PC-3 (cell line): ENCODE measurements around the gene EXOC6B. TPM values are rescaled to one million over a fixed set of nuclear protein-coding genes. Genes with fewer than 3 reads are reported as not detected.

Experiments
- ATAC-seq: fragments of 200-7000 bp; cut with Tn5 transposase; 2 replicates; pipeline ENCODE4 v1.9.1; 2020; ENCODE audit warnings: mild to moderate bottlenecking, moderate library complexity
- BruUV-seq: library from RNA; stranded (reverse); fragments of 400-500 nt; replicated peaks from 2 replicates; lab custom pipeline; 2021; lab: Mats Ljungman, UMichigan
- CTCF ChIA-PET: fragments of 300-600 bp; sonication (Branson Sonifier 250); formaldehyde crosslinking; loops from one replicate; lab custom pipeline; 2022; ENCODE audit warnings: antibody characterized with exemption; lab: Charles Lee
- POLR2A ChIA-PET: fragments of 300-600 bp; sonication (Branson Sonifier 250); formaldehyde crosslinking; loops from one replicate; lab custom pipeline; 2022; ENCODE audit warnings: antibody characterized with exemption; ENCODE audit not compliant: unreplicated experiment; lab: Charles Lee
- DNase-seq: peaks from one replicate; pipeline ENCODE4 v3.0.0-alpha.2; 2015
- H2AFZ ChIP-seq: fragments of 300-600 bp; sonication (generic); 2 replicates; pipeline ENCODE4 v1.6.0; 2016; ENCODE audit warnings: antibody characterized with exemption, low read length
- H3F3A ChIP-seq: fragments of 300-600 bp; sonication (generic); one replicate; pipeline ENCODE4 v1.6.0; 2017; ENCODE audit warnings: antibody characterized with exemption, low read length, control low read depth, mild to moderate bottlenecking; ENCODE audit not compliant: unreplicated experiment
- H3K27ac ChIP-seq: fragments of 300-600 bp; sonication (generic); 2 replicates; pipeline ENCODE4 v1.5.1; 2016; ENCODE audit warnings: mild to moderate bottlenecking, low read length
- H3K27me3 ChIP-seq: fragments of 300-600 bp; sonication (generic); 2 replicates; pipeline ENCODE4 v1.6.1; 2016; ENCODE audit warnings: low read length, mixed read lengths
- H3K36me3 ChIP-seq: fragments of 300-600 bp; sonication (generic); 2 replicates; pipeline ENCODE4 v1.6.1; 2016; ENCODE audit warnings: low read depth, mixed run types, low read length, mixed read lengths
- H3K4me1 ChIP-seq: fragments of 300-600 bp; sonication (generic); 2 replicates; pipeline ENCODE4 v1.5.1; 2016; ENCODE audit warnings: low read length; ENCODE audit not compliant: insufficient read depth
- H3K4me2 ChIP-seq: fragments of 300-600 bp; sonication (generic); 2 replicates; pipeline ENCODE4 v1.6.0; 2016; ENCODE audit warnings: low read length
- H3K4me3 ChIP-seq: fragments of 300-600 bp; sonication (generic); 2 replicates; pipeline ENCODE4 v1.5.1; 2016; ENCODE audit warnings: mild to moderate bottlenecking, low read length, mixed read lengths
- H3K79me2 ChIP-seq: fragments of 300-600 bp; sonication (generic); 2 replicates; pipeline ENCODE4 v1.6.1; 2017; ENCODE audit warnings: low read length, mixed read lengths
- H3K9ac ChIP-seq: fragments of 300-600 bp; sonication (generic); 2 replicates; pipeline ENCODE4 v1.6.0; 2016; ENCODE audit warnings: mild to moderate bottlenecking, low read length
- H3K9me2 ChIP-seq: fragments of 300-600 bp; sonication (generic); replicated peaks from 2 replicates; pipeline ENCODE4 v1.6.1; 2016; ENCODE audit warnings: mixed run types, low read length, mixed read lengths
- H3K9me3 ChIP-seq: fragments of 300-600 bp; sonication (generic); 2 replicates; pipeline ENCODE4 v1.6.1; 2016; ENCODE audit warnings: low read length, mixed read lengths
- H4K20me1 ChIP-seq: fragments of 300-600 bp; sonication (generic); 2 replicates; pipeline ENCODE4 v1.6.1; 2016; ENCODE audit warnings: low read length, mixed read lengths
- EZH2 ChIP-seq: fragments of 300-600 bp; sonication (generic); IDR thresholded peaks from one replicate; pipeline ENCODE4 v1.6.1; 2017; ENCODE audit warnings: antibody characterized with exemption, mild to moderate bottlenecking, low read length; ENCODE audit not compliant: unreplicated experiment
- EZH2phosphoT487 ChIP-seq: fragments of 300-600 bp; sonication (generic); IDR thresholded peaks from 2 replicates; pipeline ENCODE4 v1.6.1; 2018; ENCODE audit warnings: mild to moderate bottlenecking, antibody characterized with exemption, low read length, borderline replicate concordance
- intact Hi-C: fragments of 100-400 bp; cut with micrococcal nuclease; formaldehyde crosslinking; loops from 2 replicates; pipeline ENCODE4 v1.9.0; 2023
- total RNA-seq: library from RNA; depleted of rRNA; stranded (reverse); fragments of >200 nt; gene quantifications from 2 replicates; pipeline ENCODE4 v1.2.3, GENCODE V29; 2014
- TF ChIP-seq, protein P1 (sequence below): fragments of 300-600 bp; sonication (generic); conservative IDR thresholded peaks from 2 replicates; pipeline ENCODE4 v1.5.1; 2017; ENCODE audit warnings: antibody characterized with exemption, low read depth, mild to moderate bottlenecking, low read length

EXOC6B gene
- total RNA-seq, 1 experiment from 2014 or later = 13.9 TPM

DNA sequence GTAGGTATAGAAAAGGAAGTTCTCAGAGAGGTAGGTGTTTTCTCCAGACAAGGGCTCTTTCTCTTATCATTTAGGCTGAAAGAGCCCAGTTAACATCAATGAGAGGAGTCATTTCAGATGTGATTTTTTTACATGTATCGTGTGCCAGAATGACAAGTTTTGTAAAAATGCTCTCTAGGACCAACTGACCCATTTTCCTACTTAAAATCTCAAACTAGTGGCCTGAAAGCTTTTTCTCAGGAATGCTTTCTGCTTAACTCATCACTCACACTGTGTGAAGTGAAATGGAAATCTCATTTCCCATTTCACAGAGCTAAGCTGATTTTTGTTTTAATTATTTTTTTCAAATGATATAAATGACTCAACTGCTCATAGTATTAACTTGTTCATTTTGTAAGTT lies 549.5 kb downstream of the EXOC6B start:
- H3K4me1 ChIP-seq = 0 out of 2 replicates have a peak, but pooled peaks cover 6% of the 10 kb centered on the region
- H3K36me3 ChIP-seq = no peaks in the 10 kb centered on the region
- intact Hi-C loops = no loop called here
- no peak overlapping the region for H3K4me3 ChIP-seq
- TF ChIP-seq EZH2 = no peak
- TF ChIP-seq, protein P1, sequence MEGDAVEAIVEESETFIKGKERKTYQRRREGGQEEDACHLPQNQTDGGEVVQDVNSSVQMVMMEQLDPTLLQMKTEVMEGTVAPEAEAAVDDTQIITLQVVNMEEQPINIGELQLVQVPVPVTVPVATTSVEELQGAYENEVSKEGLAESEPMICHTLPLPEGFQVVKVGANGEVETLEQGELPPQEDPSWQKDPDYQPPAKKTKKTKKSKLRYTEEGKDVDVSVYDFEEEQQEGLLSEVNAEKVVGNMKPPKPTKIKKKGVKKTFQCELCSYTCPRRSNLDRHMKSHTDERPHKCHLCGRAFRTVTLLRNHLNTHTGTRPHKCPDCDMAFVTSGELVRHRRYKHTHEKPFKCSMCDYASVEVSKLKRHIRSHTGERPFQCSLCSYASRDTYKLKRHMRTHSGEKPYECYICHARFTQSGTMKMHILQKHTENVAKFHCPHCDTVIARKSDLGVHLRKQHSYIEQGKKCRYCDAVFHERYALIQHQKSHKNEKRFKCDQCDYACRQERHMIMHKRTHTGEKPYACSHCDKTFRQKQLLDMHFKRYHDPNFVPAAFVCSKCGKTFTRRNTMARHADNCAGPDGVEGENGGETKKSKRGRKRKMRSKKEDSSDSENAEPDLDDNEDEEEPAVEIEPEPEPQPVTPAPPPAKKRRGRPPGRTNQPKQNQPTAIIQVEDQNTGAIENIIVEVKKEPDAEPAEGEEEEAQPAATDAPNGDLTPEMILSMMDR = no peak
- no peak for TF ChIP-seq EZH2phosphoT487
- DNase-seq (no peak), ATAC-seq (no peak)
- H2AFZ ChIP-seq = no peak overlapping the region
- no peaks in the 10 kb centered on the region for H3K27me3 ChIP-seq
- POLR2A ChIA-PET = interaction anchor here (0.6 kb wide), 1 partner anchor 125 kb away, joined by 4 read pairs; no protein-coding TSS in a partner anchor
- H3K9me2 ChIP-seq = no peaks in the 10 kb centered on the region
- no peak overlapping the region for H3K27ac ChIP-seq
- no peaks in the 10 kb centered on the region for H3K79me2 ChIP-seq
- no peak overlapping the region for H3K9ac ChIP-seq
- BruUV-seq = no TSS peak
- no peak overlapping the region for H3K4me2 ChIP-seq
- H3K9me3 ChIP-seq = no peaks in the 10 kb centered on the region
- no peaks in the 10 kb centered on the region for H4K20me1 ChIP-seq
- CTCF ChIA-PET = no interaction called here
- no peaks in the 10 kb centered on the region for H3F3A ChIP-seq

DNA sequence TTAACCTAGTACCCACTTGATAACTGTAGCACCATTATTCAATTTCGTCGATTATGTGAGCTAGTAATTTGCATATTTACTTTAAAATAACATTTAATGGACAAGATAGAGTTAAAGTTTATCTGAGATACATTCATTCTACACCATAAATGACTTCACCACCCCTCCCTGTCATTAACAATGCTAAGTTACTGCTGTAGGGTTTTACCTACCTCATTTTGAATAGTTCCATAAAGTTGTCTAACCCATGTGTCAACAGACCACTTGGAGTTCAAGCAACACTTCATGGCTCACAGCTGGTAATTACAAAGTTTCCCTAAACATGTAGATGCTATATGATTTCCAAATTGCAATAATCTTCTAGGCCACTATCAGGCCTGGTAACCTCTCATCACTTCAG lies 550.7 kb downstream of the EXOC6B start:
- Histone ChIP-seq H3K27me3 (no peaks in the 10 kb centered on the region), H3K9me3 (no peaks in the 10 kb centered on the region), H3K36me3 (no peaks in the 10 kb centered on the region), H3F3A (no peaks in the 10 kb centered on the region), H3K4me2 (no peak overlapping the region), H3K9me2 (no peaks in the 10 kb centered on the region), H3K4me1 (0 out of 2 replicates have a peak, but pooled peaks cover 6% of the 10 kb centered on the region), H4K20me1 (no peaks in the 10 kb centered on the region), H3K27ac (no peak overlapping the region), H3K79me2 (no peaks in the 10 kb centered on the region), H3K4me3 (no peak overlapping the region), H3K9ac (no peak overlapping the region), H2AFZ (no peak overlapping the region)
- ATAC-seq (no peak), DNase-seq (no peak)
- intact Hi-C loops = no loop called here
- no peak for TF ChIP-seq EZH2
- BruUV-seq = no TSS peak
- POLR2A ChIA-PET = no interaction called here
- CTCF ChIA-PET = no interaction called here

DNA sequence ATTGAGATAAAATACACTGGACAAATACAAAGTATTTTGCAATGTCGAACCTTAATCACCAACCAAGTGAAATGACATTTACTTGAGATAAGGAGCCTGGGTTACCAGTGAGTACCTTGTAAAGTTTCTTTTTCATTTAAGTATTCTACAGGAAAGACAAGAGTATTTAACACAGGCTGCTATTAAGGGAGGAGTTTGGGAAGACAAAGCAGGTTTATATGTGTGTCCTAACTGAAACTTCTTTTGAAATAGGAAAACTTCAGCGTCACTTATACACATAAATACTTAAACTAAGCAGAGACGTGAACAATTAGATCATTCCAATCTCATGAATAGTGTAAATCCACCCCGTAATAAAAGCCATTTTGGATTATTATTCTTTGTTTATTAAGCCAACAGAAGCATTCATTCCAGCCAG lies 551.4 kb downstream of the EXOC6B start:
- intact Hi-C loops = no loop called here
- no peak overlapping the region for H2AFZ ChIP-seq
- no peaks in the 10 kb centered on the region for H3K36me3 ChIP-seq
- no peaks in the 10 kb centered on the region for H3K79me2 ChIP-seq
- H3K9me3 ChIP-seq = no peaks in the 10 kb centered on the region
- ATAC-seq = no peak
- no peaks in the 10 kb centered on the region for H3K9me2 ChIP-seq
- ChIA-PET CTCF (no interaction called here), POLR2A (no interaction called here)
- 0 out of 2 replicates have a peak, but pooled peaks cover 6% of the 10 kb centered on the region for H3K4me1 ChIP-seq
- H3K9ac ChIP-seq = no peak overlapping the region
- TF ChIP-seq EZH2phosphoT487 (no peak), EZH2 (no peak)
- TF ChIP-seq, protein P1 = no peak
- BruUV-seq = no TSS peak
- no peaks in the 10 kb centered on the region for H3F3A ChIP-seq
- H3K4me3 ChIP-seq = no peak overlapping the region
- H4K20me1 ChIP-seq = no peaks in the 10 kb centered on the region
- H3K4me2 ChIP-seq = no peak overlapping the region
- no peak overlapping the region for H3K27ac ChIP-seq
- no peaks in the 10 kb centered on the region for H3K27me3 ChIP-seq
- no peak for DNase-seq
